Activated CD4-positive, alpha-beta T cell treated with anti-CD3 and anti-CD28 coated beads, Interleukin-2, amount 10 ng/mL, durations not matched to agents 7 days and 5 days (primary cell): ENCODE measurements around the gene SKI. TPM values are rescaled to one million over a fixed set of nuclear protein-coding genes. Genes with fewer than 3 reads are reported as not detected.

Experiments
- CTCF ChIA-PET: fragments of 350-600 bp; sonication (Branson Sonifier 250); formaldehyde crosslinking; loops from one replicate; lab custom pipeline; 2021; ENCODE audit warnings: antibody characterized with exemption; lab: Charles Lee
- POLR2A ChIA-PET: fragments of 350-600 bp; sonication (Branson Sonifier 250); formaldehyde crosslinking; loops from one replicate; lab custom pipeline; 2021; ENCODE audit warnings: antibody characterized with exemption; lab: Charles Lee
- DNase-seq: peaks from one replicate; pipeline ENCODE4 v3.0.0-alpha.2; 2020
- H3K27ac Mint-ChIP-seq: one replicate; pipeline ENCODE4 v1.8.0; 2021; ENCODE audit warnings: mild to moderate bottlenecking, moderate library complexity, mixed read lengths
- H3K27me3 Mint-ChIP-seq: one replicate; pipeline ENCODE4 v1.8.0; 2021; ENCODE audit warnings: mixed read lengths
- H3K36me3 Mint-ChIP-seq: one replicate; pipeline ENCODE4 v1.8.0; 2021; ENCODE audit warnings: low read depth, mixed read lengths
- H3K4me1 Mint-ChIP-seq: one replicate; pipeline ENCODE4 v1.8.0; 2021; ENCODE audit warnings: mixed read lengths
- H3K4me3 Mint-ChIP-seq: one replicate; pipeline ENCODE4 v1.8.0; 2021; ENCODE audit warnings: mild to moderate bottlenecking, moderate library complexity, mixed read lengths
- H3K9me3 Mint-ChIP-seq: one replicate; pipeline ENCODE4 v1.8.0; 2021; ENCODE audit warnings: mixed read lengths
- total RNA-seq, 2 experiments: library from RNA; stranded (reverse); gene quantifications; one replicate each; pipeline ENCODE4 v1.2.3, GENCODE V29; 2021

The SKI gene
- total RNA-seq, 2 experiments from 2014 or later: 60.7 to 62.0 TPM

- no peak overlapping the region for H3K4me3 Mint-ChIP-seq
These were observed 50.6 kb downstream of the SKI start for GRCh38 chr1:2278591-2279209.

GRCh38 chr1:2279210-2279639 is 51.1 kb downstream of the SKI start:
- H3K27ac Mint-ChIP-seq: peak overlapping the region; percentile 50
- DNase-seq: no peak
- H3K4me3 Mint-ChIP-seq: no peak overlapping the region
- ChIA-PET POLR2A (no interaction called here), CTCF (no interaction called here)
- peaks cover 31% of the 10 kb centered on the region for H3K4me1 Mint-ChIP-seq
- H3K36me3 Mint-ChIP-seq: peaks cover 14% of the 10 kb centered on the region
- no peaks in the 10 kb centered on the region for H3K9me3 Mint-ChIP-seq
- H3K27me3 Mint-ChIP-seq: no peaks in the 10 kb centered on the region

More at GRCh38 chr1:2278591-2279209, 50.6 kb downstream of the SKI start:
- Mint-ChIP-seq H3K36me3 (peaks cover 14% of the 10 kb centered on the region), H3K27ac (no peak overlapping the region), H3K27me3 (no peaks in the 10 kb centered on the region), H3K4me1 (peaks cover 31% of the 10 kb centered on the region), H3K9me3 (no peaks in the 10 kb centered on the region)
- ChIA-PET POLR2A (no interaction called here), CTCF (no interaction called here)
- DNase-seq: no peak

GRCh38 chr1:2279817-2280216 is 51.7 kb downstream of the SKI start:
- H3K36me3 Mint-ChIP-seq: peaks cover 14% of the 10 kb centered on the region
- DNase-seq: no peak
- H3K27me3 Mint-ChIP-seq: no peaks in the 10 kb centered on the region
- no peaks in the 10 kb centered on the region for H3K9me3 Mint-ChIP-seq
- ChIA-PET CTCF (interaction anchor here (0.6 kb wide), 1 partner anchor 503 kb away, joined by 4 read pairs; no protein-coding TSS in a partner anchor), POLR2A (no interaction called here)
- no peak overlapping the region for H3K27ac Mint-ChIP-seq
- no peak overlapping the region for H3K4me3 Mint-ChIP-seq
- H3K4me1 Mint-ChIP-seq: peaks cover 31% of the 10 kb centered on the region

- DNase-seq: no peak
- Mint-ChIP-seq H3K27me3 (no peaks in the 10 kb centered on the region), H3K9me3 (no peaks in the 10 kb centered on the region), H3K36me3 (peaks cover 5% of the 10 kb centered on the region), H3K27ac (no peak overlapping the region), H3K4me3 (no peak overlapping the region), H3K4me1 (peaks cover 10% of the 10 kb centered on the region)
- ChIA-PET POLR2A (no interaction called here), CTCF (no interaction called here)
These were observed 54.6 kb downstream of the SKI start for GRCh38 chr1:2282556-2283270.

GRCh38 chr1:2283371-2283990 is 55.4 kb downstream of the SKI start:
- DNase-seq: no peak
- ChIA-PET CTCF (no interaction called here), POLR2A (no interaction called here)
- Mint-ChIP-seq H3K9me3 (no peaks in the 10 kb centered on the region), H3K36me3 (peaks cover 7% of the 10 kb centered on the region), H3K4me3 (no peak overlapping the region), H3K27ac (no peak overlapping the region), H3K4me1 (peaks cover 16% of the 10 kb centered on the region), H3K27me3 (no peaks in the 10 kb centered on the region)

GRCh38 chr1:2283991-2284895 is 56.1 kb downstream of the SKI start:
- no peak for DNase-seq
- ChIA-PET POLR2A (interaction anchor here (0.6 kb wide), 1 partner anchor 264 kb away, joined by 3 read pairs; no protein-coding TSS in a partner anchor), CTCF (no interaction called here)
- Mint-ChIP-seq H3K4me1 (peaks cover 23% of the 10 kb centered on the region), H3K27me3 (no peaks in the 10 kb centered on the region), H3K36me3 (peaks cover 9% of the 10 kb centered on the region), H3K27ac (no peak overlapping the region), H3K4me3 (no peak overlapping the region), H3K9me3 (no peaks in the 10 kb centered on the region)

- POLR2A ChIA-PET: interaction anchor here (0.6 kb wide), 1 partner anchor 264 kb away, joined by 3 read pairs; no protein-coding TSS in a partner anchor
- Mint-ChIP-seq H3K4me3 (no peak overlapping the region), H3K9me3 (no peaks in the 10 kb centered on the region)
These were observed 56.8 kb downstream of the SKI start for GRCh38 chr1:2284932-2285331.

GRCh38 chr1:2286923-2287322 is 58.8 kb downstream of the SKI start:
- Mint-ChIP-seq H3K4me1 (peaks cover 47% of the 10 kb centered on the region), H3K27me3 (no peaks in the 10 kb centered on the region), H3K9me3 (no peaks in the 10 kb centered on the region), H3K4me3 (no peak overlapping the region), H3K36me3 (peaks cover 9% of the 10 kb centered on the region), H3K27ac (no peak overlapping the region)
- POLR2A ChIA-PET: no interaction called here
- CTCF ChIA-PET: interaction anchor here (0.7 kb wide), 1 partner anchor 10 kb away, joined by 5 read pairs; no protein-coding TSS in a partner anchor
- no peak for DNase-seq

More at GRCh38 chr1:2284932-2285331, 56.8 kb downstream of the SKI start:
- CTCF ChIA-PET: interaction anchor here (0.9 kb wide), 1 partner anchor 16 kb away, joined by 3 read pairs; no protein-coding TSS in a partner anchor
- peaks cover 9% of the 10 kb centered on the region for H3K36me3 Mint-ChIP-seq
- no peak overlapping the region for H3K27ac Mint-ChIP-seq
- no peak for DNase-seq
- H3K27me3 Mint-ChIP-seq: no peaks in the 10 kb centered on the region
- peaks cover 27% of the 10 kb centered on the region for H3K4me1 Mint-ChIP-seq

- ChIA-PET POLR2A (interaction anchor here (0.6 kb wide), 1 partner anchor 38 kb away, joined by 6 read pairs; no protein-coding TSS in a partner anchor), CTCF (interaction anchor here (0.7 to 1.2 kb wide), 3 partner anchors 10 to 32 kb away, joined by 3 to 4 read pairs (median 3); no protein-coding TSS in a partner anchor)
- Mint-ChIP-seq H3K4me3 (no peak overlapping the region), H3K9me3 (no peaks in the 10 kb centered on the region), H3K27ac (peak overlapping the region; percentile 76), H3K36me3 (peaks cover 9% of the 10 kb centered on the region), H3K4me1 (peaks cover 54% of the 10 kb centered on the region), H3K27me3 (no peaks in the 10 kb centered on the region)
- no peak for DNase-seq
These were observed 59.5 kb downstream of the SKI start for GRCh38 chr1:2287649-2288048.

- Mint-ChIP-seq H3K36me3 (peaks cover 9% of the 10 kb centered on the region), H3K27ac (peak overlapping the region; percentile 76), H3K27me3 (no peaks in the 10 kb centered on the region), H3K4me3 (no peak overlapping the region), H3K9me3 (no peaks in the 10 kb centered on the region), H3K4me1 (peaks cover 60% of the 10 kb centered on the region)
- POLR2A ChIA-PET: no interaction called here
- DNase-seq: peak; percentile 50
- CTCF ChIA-PET: interaction anchor here (0.7 to 1.5 kb wide), 7 partner anchors 9 to 94 kb away, joined by 3 to 7 read pairs (median 3); no protein-coding TSS in a partner anchor
These were observed 60.2 kb downstream of the SKI start for GRCh38 chr1:2288311-2288710.

- no peak overlapping the region for H3K4me3 Mint-ChIP-seq
- H3K27ac Mint-ChIP-seq: peak overlapping the region; percentile 76
- peaks cover 67% of the 10 kb centered on the region for H3K4me1 Mint-ChIP-seq
- no peak for DNase-seq
- H3K36me3 Mint-ChIP-seq: peaks cover 9% of the 10 kb centered on the region
- CTCF ChIA-PET: interaction anchor here (1.1 to 1.5 kb wide), 5 partner anchors 10 to 93 kb away, joined by 3 to 7 read pairs (median 4); no protein-coding TSS in a partner anchor
- H3K27me3 Mint-ChIP-seq: no peaks in the 10 kb centered on the region
- H3K9me3 Mint-ChIP-seq: no peaks in the 10 kb centered on the region
- POLR2A ChIA-PET: no interaction called here
These were observed 60.9 kb downstream of the SKI start for GRCh38 chr1:2288816-2289536.
